PC-9 (cell line): ENCODE data around the gene FBXO45. TPM values are rescaled to one million over a fixed set of nuclear protein-coding genes. Genes with fewer than 3 reads are reported as not detected.

Experiments used
- BruUV-seq: library from RNA; stranded (reverse); fragments of 400-500 nt; replicated peaks from 2 replicates; lab custom pipeline; 2021; lab: Mats Ljungman, UMichigan
- CTCF ChIA-PET: fragments of 300-600 bp; sonication (Branson Sonifier 250); formaldehyde crosslinking; loops from one replicate; lab custom pipeline; 2022; ENCODE audit warnings: antibody characterized with exemption; lab: Charles Lee
- POLR2A ChIA-PET: fragments of 300-600 bp; sonication (Branson Sonifier 250); formaldehyde crosslinking; loops from one replicate; lab custom pipeline; 2022; ENCODE audit warnings: antibody characterized with exemption; ENCODE audit not compliant: unreplicated experiment; lab: Charles Lee
- DNase-seq, 2 experiments: peaks; one replicate each; pipeline versions ENCODE4 v3.0.0 to v3.0.0-alpha.2; 2015 to 2022; ENCODE audit warnings: mixed read lengths in 1 of 2
- H2AFZ ChIP-seq: fragments of 200-600 bp; sonication (generic); 2 replicates; pipeline ENCODE4 v1.8.1; 2017; ENCODE audit warnings: antibody characterized with exemption
- H3F3A ChIP-seq: fragments of 200-600 bp; sonication (generic); 2 replicates; pipeline ENCODE4 v1.8.1; 2017; ENCODE audit warnings: antibody characterized with exemption, mild to moderate bottlenecking, low read depth; ENCODE audit not compliant: insufficient read depth
- H3K27ac ChIP-seq: fragments of 200-600 bp; sonication (generic); 2 replicates; pipeline ENCODE4 v1.6.1; 2016; ENCODE audit warnings: mixed run types
- H3K27me3 ChIP-seq: fragments of 200-600 bp; sonication (generic); 2 replicates; pipeline ENCODE4 v1.6.1; 2016; ENCODE audit warnings: low read depth, mixed run types; ENCODE audit not compliant: insufficient read depth
- H3K36me3 ChIP-seq: fragments of 200-600 bp; sonication (generic); 2 replicates; pipeline ENCODE4 v1.6.1; 2016; ENCODE audit warnings: low read depth, mixed run types
- H3K4me1 ChIP-seq: fragments of 200-600 bp; sonication (generic); replicated peaks from 2 replicates; pipeline ENCODE4 v1.6.1; 2016; ENCODE audit warnings: mixed run types; ENCODE audit not compliant: insufficient read depth
- H3K4me2 ChIP-seq: fragments of 200-600 bp; sonication (generic); 2 replicates; pipeline ENCODE4 v1.6.1; 2017; ENCODE audit warnings: mixed run types
- H3K4me3 ChIP-seq: fragments of 200-600 bp; sonication (generic); 2 replicates; pipeline ENCODE4 v1.6.1; 2016; ENCODE audit warnings: mixed run types
- H3K79me2 ChIP-seq: fragments of 200-600 bp; sonication (generic); 2 replicates; pipeline ENCODE4 v1.6.1; 2017; ENCODE audit warnings: low read depth, mixed run types
- H3K9me2 ChIP-seq: fragments of 200-600 bp; sonication (generic); 2 replicates; pipeline ENCODE4 v1.8.1; 2017; ENCODE audit warnings: mild to moderate bottlenecking; ENCODE audit not compliant: insufficient read depth
- H3K9me3 ChIP-seq: fragments of 200-600 bp; sonication (generic); 2 replicates; pipeline ENCODE4 v1.8.1; 2016; ENCODE audit warnings: low read depth; ENCODE audit not compliant: insufficient read depth
- H4K20me1 ChIP-seq: fragments of 200-600 bp; sonication (generic); 2 replicates; pipeline ENCODE4 v1.8.1; 2017; ENCODE audit not compliant: insufficient read depth
- EZH2 ChIP-seq: fragments of 200-600 bp; sonication (generic); IDR thresholded peaks from 2 replicates; pipeline ENCODE4 v1.8.0; 2017; ENCODE audit warnings: antibody characterized with exemption, low read depth
- intact Hi-C: fragments of 100-400 bp; cut with micrococcal nuclease; formaldehyde crosslinking; loops from one replicate; pipeline ENCODE4 v1.10.0; 2022; ENCODE audit not compliant: unreplicated experiment
- total RNA-seq: library from RNA; stranded (reverse); gene quantifications from 2 replicates; pipeline ENCODE4 v1.2.3, GENCODE V29; 2021
- TF ChIP-seq, protein P1 (sequence below): fragments of 200-600 bp; sonication (generic); conservative IDR thresholded peaks from 2 replicates; pipeline ENCODE4 v1.6.1; 2017; ENCODE audit warnings: mixed run types, antibody characterized with exemption, mild to moderate bottlenecking, moderate library complexity

The FBXO45 gene
- total RNA-seq, 1 experiment from 2014 or later = 21.3 TPM

DNA sequence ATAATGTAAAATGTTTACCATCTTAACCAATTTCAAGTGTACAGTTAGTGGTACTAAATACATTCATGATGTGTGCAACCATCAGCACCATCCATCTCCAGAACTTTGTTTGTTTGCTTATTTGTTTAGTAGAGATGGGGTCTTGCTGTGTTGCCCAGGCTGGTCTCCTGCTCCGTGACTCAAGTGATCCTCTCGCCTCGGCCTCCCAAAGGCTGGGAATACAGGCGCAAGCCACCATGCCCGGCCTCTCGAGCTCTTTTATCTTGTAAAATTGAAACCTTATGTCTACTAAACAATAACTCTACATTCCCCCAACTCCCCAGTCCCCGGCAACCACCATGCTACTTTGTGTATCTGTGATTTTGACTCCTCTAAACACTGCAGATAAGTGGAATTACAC, 31.9 kb downstream of the FBXO45 start:
- Histone ChIP-seq H3F3A (no peaks in the 10 kb centered on the region), H3K9me3 (no peaks in the 10 kb centered on the region), H4K20me1 (no peaks in the 10 kb centered on the region), H3K4me3 (no peak overlapping the region), H3K79me2 (no peaks in the 10 kb centered on the region), H3K4me2 (no peak overlapping the region), H3K36me3 (no peaks in the 10 kb centered on the region), H3K9me2 (no peaks in the 10 kb centered on the region), H2AFZ (no peak overlapping the region), H3K4me1 (no peaks in the 10 kb centered on the region), H3K27ac (no peak overlapping the region), H3K27me3 (no peaks in the 10 kb centered on the region)
- ChIA-PET CTCF (no interaction called here), POLR2A (no interaction called here)
- DNase-seq = no peak
- TF ChIP-seq, protein P1, sequence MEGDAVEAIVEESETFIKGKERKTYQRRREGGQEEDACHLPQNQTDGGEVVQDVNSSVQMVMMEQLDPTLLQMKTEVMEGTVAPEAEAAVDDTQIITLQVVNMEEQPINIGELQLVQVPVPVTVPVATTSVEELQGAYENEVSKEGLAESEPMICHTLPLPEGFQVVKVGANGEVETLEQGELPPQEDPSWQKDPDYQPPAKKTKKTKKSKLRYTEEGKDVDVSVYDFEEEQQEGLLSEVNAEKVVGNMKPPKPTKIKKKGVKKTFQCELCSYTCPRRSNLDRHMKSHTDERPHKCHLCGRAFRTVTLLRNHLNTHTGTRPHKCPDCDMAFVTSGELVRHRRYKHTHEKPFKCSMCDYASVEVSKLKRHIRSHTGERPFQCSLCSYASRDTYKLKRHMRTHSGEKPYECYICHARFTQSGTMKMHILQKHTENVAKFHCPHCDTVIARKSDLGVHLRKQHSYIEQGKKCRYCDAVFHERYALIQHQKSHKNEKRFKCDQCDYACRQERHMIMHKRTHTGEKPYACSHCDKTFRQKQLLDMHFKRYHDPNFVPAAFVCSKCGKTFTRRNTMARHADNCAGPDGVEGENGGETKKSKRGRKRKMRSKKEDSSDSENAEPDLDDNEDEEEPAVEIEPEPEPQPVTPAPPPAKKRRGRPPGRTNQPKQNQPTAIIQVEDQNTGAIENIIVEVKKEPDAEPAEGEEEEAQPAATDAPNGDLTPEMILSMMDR = no peak
- TF ChIP-seq EZH2 = no peak
- intact Hi-C loops = loop anchor here (10.0 kb wide), 1 partner anchor 584 kb away; no protein-coding TSS in a partner anchor
- no TSS peak for BruUV-seq

DNA sequence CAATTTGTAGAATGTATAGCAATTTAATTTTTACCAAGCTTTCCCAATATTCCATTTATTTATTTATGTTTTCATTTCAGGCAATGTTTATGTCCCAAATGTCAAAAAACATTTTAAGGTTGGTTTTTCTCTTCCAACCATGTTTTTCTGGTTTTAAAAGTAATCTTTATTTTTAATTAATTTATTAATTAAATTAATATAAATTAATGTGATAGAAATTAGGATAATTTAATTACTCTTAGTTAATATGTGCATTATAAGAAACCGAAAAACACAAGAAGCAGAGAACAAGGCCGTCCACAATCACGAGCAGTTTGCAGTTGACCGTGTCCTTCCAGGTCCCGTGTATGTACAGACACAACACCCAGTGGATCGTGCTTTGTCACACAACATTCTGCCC, 34.2 kb downstream of the FBXO45 start:
- DNase-seq = peak in 1 of 2 experiments; percentile 21
- Histone ChIP-seq H3K4me1 (no peaks in the 10 kb centered on the region), H3K4me3 (no peak overlapping the region), H3K4me2 (no peak overlapping the region), H3F3A (no peaks in the 10 kb centered on the region), H3K9me2 (no peaks in the 10 kb centered on the region), H3K79me2 (no peaks in the 10 kb centered on the region), H3K27ac (no peak overlapping the region), H4K20me1 (no peaks in the 10 kb centered on the region), H2AFZ (no peak overlapping the region), H3K9me3 (no peaks in the 10 kb centered on the region), H3K27me3 (no peaks in the 10 kb centered on the region), H3K36me3 (no peaks in the 10 kb centered on the region)
- intact Hi-C loops = loop anchor here (10.0 kb wide), 1 partner anchor 582 kb away; no protein-coding TSS in a partner anchor
- no peak for TF ChIP-seq EZH2
- TF ChIP-seq, protein P1 = no peak
- ChIA-PET CTCF (no interaction called here), POLR2A (no interaction called here)
- no TSS peak for BruUV-seq

DNA sequence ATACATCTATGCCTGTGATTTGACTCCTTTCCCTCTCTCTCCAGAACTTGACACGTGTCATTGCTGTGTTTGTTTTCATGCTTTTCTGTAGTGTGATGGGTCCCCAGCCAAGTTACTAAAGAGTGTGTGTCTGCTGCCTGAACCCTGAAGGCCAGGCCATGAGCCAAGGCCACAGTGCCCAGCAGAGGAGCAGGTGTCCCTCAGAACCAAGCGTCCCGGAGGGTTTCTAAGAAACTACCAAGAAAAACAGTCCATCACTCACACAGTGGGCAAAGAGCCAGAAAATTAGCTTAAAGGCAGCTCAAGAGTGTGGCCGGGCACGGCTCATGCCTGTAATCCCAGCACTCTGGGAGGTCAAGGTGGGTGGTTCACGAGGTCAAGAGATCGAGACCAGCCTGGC, 35.2 kb downstream of the FBXO45 start:
- H3K9me3 ChIP-seq = no peaks in the 10 kb centered on the region
- no peaks in the 10 kb centered on the region for H4K20me1 ChIP-seq
- no peaks in the 10 kb centered on the region for H3K9me2 ChIP-seq
- no peak overlapping the region for H3K4me2 ChIP-seq
- H3K27me3 ChIP-seq = no peaks in the 10 kb centered on the region
- no peak overlapping the region for H3K27ac ChIP-seq
- ChIA-PET POLR2A (no interaction called here), CTCF (no interaction called here)
- no peak overlapping the region for H2AFZ ChIP-seq
- TF ChIP-seq, protein P1 = no peak
- no peak for TF ChIP-seq EZH2
- no TSS peak for BruUV-seq
- no peaks in the 10 kb centered on the region for H3F3A ChIP-seq
- DNase-seq = peak in 1 of 2 experiments; percentile 22
- no peak overlapping the region for H3K4me3 ChIP-seq
- H3K4me1 ChIP-seq = no peaks in the 10 kb centered on the region
- no peaks in the 10 kb centered on the region for H3K79me2 ChIP-seq
- H3K36me3 ChIP-seq = no peaks in the 10 kb centered on the region
- intact Hi-C loops = loop anchor here (10.0 kb wide), 1 partner anchor 581 kb away; no protein-coding TSS in a partner anchor
